Myocyte (in vitro differentiated cells): ENCODE data around the gene AP2A1. TPM values are rescaled to one million over a fixed set of nuclear protein-coding genes. Genes with fewer than 3 reads are reported as not detected.
"Not testable (repeated sequence)": the region's sequence is repeated elsewhere in the genome, so short reads cannot be mapped to it uniquely, and the experiment has no call there.

ENCODE experiments used
- DNase-seq: peaks from one replicate; pipeline ENCODE4 v3.0.0-alpha.2; 2012; ENCODE audit warnings: low read depth
- total RNA-seq: library from RNA; depleted of rRNA; stranded (reverse); fragments of >200 nt; gene quantifications from 2 replicates; pipeline ENCODE4 v1.2.3, GENCODE V29; 2014

The AP2A1 gene
- total RNA-seq, 1 donor from 2014 or later, result 83.2 TPM

DNA sequence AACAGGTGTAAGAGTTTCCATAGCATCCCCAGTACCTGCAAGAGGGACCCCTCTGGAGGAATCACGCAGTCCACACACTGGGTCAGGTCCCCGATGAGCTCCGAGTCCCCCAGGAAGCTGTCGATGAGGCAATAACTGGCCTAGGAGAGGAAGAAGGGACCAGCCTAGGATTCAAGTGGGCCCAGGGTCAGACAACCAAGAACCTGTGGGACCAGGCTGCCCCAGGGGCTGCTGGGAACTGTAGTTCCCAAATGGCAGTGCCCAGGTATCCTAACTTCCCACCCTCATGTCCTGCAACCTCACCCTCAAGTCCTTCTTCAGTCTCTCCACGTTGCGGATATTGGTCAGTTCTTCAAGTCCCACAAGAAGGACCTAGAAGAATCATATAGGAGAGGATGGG is 44.5 kb downstream of the AP2A1 start:
- no peak for DNase-seq

- DNase-seq, result no peak
Observed at GRCh38 chr19:49812452-49812996, 45.7 kb downstream of the AP2A1 start.

- DNase-seq, result peak; percentile 98
Observed at GRCh38 chr19:49812997-49813861, 46.4 kb downstream of the AP2A1 start, which contains the start of gene FUZ. TSS of gene FUZ (minus strand) at chr19:49813292. CDS start at chr19:49813106, 186 bp downstream.

GRCh38 chr19:49814010-49814409 is 47.2 kb downstream of the AP2A1 start:
- DNase-seq, result no peak

DNA sequence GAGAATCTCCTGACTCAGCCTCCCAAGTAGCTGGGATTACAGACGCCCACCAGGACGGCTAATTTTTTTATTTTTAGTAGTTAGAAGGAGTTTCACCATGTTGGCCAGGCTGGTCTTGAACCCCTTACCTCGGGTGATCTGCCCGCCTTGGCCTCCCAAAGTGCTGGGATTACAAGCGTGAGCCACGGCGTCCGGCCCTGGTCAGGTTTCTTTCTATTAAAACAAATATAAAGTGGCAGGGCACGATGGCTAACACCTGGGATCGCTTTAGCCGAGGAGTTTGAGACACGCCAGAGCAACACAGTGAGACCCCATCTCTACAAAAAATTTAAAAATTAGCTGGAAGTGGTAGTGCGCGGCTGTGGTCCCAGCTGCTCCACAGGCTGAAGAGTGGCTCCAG is 49.8 kb downstream of the AP2A1 start:
- no peak for DNase-seq

- peak; percentile 86 for DNase-seq
Observed at GRCh38 chr19:49817964-49818648, 51.3 kb downstream of the AP2A1 start, which contains the start of gene MED25. TSS of gene MED25 (plus strand) at chr19:49818289. CDS start at chr19:49818342, 53 bp downstream.

DNA sequence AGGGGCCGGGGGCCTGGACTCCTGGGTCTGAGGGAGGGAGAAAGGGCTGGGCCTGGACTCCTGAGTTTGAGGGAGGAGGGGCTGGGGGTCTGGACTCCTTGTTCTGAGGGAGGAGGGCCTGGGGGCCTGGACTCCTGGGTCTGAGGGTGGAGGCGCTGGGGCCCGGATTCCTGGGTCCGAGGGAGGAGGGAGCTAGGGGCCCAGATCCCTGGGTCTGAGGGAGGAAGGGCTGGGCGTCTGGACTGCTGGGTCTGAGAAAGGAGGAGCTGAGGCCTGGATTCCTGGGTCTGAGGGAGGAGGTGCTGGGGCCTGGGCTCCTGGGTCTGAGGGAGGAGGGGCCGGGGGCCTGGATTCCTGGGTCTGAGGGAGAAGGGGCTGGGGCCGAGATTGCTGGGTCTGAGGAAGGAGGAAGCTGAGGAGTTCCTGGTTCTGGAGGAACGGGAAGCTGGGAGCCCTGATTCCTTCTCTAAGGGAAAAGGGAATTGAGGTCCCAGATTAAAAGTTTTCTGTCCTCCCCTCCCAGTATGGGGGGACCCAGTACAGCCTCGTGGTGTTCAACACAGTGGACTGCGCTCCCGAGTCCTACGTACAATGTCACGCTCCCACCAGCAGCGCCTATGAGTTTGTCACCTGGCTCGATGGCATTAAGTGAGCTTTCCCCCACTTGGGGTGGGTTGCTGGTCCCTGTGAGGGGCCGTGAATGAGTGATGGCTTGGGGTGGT is 52.0 kb downstream of the AP2A1 start:
- DNase-seq, result no peak

GRCh38 chr19:49819452-49820115 is 52.8 kb downstream of the AP2A1 start:
- DNase-seq, result not testable (repeated sequence)

DNA sequence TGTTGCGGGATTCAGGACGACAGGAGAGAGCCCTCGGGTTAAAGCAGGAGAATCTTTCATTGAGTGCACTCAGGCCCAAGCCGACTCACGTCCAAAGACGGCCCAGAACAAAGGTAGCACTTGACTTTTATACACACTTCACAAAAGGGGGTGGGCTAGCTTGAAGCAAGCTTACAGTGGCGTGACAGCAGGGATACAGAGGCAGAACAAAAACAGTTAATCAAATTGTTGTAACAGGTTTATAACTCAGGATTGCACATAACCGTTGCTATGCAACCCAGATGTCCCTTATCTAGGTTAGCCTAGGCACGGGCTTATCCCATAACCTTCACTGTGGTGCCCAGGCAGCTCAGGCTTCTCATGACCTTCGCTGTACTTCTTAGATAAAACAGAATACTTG is 53.3 kb downstream of the AP2A1 start:
- no peak for DNase-seq

DNA sequence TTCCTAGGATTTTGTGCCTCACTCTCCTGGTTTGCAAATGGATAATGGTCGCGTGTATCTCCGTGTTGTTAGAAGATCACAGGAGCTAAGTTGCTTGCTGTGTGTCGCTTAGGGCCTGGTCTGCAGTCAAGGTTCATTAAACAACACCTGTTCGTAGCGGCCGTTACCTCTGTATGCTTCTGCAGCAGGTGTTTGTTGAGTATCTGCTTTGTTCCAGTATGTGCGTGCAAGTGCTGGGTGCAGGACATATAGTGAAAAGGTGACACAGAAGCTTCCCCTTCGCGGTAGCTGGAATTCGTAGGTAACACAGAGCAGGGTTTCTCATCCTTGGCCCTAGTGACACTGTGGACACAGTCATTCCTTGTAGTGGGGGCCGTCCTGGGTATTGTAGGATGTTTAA is 56.7 kb downstream of the AP2A1 start:
- DNase-seq, result no peak

GRCh38 chr19:49824662-49825061 is 57.9 kb downstream of the AP2A1 start:
- DNase-seq, result no peak

- no peak for DNase-seq
Observed at GRCh38 chr19:49827034-49827433, 60.2 kb downstream of the AP2A1 start.

DNA sequence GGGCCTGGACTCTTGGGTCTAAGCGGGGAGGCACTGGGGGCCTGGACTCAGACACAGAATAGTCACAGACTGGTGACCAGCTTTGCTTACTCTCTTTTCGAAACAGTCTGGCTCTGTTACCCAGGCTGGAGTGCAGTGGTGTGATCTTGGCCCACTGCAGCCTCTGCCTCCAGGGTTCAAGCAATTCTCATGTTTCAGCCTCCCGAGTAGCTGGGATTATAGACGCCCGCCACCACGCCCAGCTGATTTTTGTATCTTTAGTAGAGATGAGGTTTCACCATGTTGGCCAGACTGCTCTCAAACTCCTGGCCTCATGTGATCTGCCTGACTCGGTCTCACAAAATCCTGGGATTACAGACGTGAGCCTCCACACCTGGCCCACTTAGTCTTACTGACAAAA is 62.4 kb downstream of the AP2A1 start:
- no peak for DNase-seq

DNA sequence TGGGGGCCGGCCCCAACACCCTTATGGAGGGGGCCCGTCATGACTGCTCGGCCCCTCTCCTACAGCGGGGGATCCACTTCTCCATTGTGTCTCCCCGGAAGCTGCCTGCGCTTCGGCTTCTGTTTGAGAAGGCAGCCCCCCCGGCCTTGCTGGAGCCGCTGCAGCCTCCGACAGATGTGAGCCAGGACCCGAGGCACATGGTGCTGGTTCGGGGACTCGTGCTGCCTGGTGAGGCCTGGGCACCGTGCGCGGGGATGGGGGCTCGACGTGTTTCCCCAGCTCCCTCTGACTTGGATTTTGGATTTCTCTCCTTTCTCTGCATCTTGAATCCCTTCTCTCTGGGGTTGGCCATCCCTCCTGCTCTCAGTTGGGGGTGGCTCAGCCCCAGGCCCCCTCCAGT is 62.9 kb downstream of the AP2A1 start:
- DNase-seq, result no peak

- peak; percentile 51 for DNase-seq
Observed at GRCh38 chr19:49830766-49831165, 64.0 kb downstream of the AP2A1 start.

- no peak for DNase-seq
Observed at GRCh38 chr19:49831592-49831991, 64.8 kb downstream of the AP2A1 start.

GRCh38 chr19:49832556-49832955 is 65.8 kb downstream of the AP2A1 start:
- peak; percentile 68 for DNase-seq

GRCh38 chr19:49833599-49833998 is 66.8 kb downstream of the AP2A1 start:
- DNase-seq, result peak; percentile 67

GRCh38 chr19:49835562-49835961 is 68.8 kb downstream of the AP2A1 start:
- no peak for DNase-seq

GRCh38 chr19:49836176-49837008 is 69.6 kb downstream of the AP2A1 start:
- no peak for DNase-seq
